ENCODE measurements around the gene SGCG. TPM values are rescaled to one million over a fixed set of nuclear protein-coding genes. Genes with fewer than 3 reads are reported as not detected.
"Not testable (repeated sequence)": the region's sequence is repeated elsewhere in the genome, so short reads cannot be mapped to it uniquely, and the experiment has no call there.

SGCG gene
- total and polyA plus RNA-seq, 2 donors = 1.5 to 19.7 TPM

DNA sequence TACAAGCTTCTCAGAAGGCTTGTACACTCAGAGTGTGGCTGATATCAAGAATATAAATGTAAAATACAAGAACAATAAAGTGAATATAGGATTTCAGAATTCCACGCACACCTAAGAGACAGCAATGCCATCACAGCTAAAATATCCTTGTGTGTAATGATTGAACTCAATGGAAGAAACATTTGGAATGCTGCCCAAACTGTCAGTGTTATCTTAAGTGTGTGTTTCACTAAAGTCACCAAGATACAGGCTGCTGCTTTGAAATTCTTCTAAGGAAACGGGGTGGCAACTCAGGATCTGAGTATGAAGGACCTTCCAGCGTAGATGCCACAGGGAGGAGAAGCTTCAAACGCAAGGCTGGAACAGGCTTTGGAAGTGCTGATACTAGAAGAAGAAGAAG lies 86.8 kb downstream of the SGCG start:
- Histone ChIP-seq H3K36me3 (ENCODE audit: insufficient read depth) (no peaks in the 10 kb centered on the region), H3K4me1 (ENCODE audit: insufficient read depth) (no peaks in the 10 kb centered on the region), H3K27ac (ENCODE audit: low read depth) (no peak overlapping the region), H3K4me3 (ENCODE audit: low read depth, low read length) (no peak overlapping the region)
- WGBS = 65% methylated on average over 4 of the region's 4 CpGs
- DNase-seq (ENCODE audit: extremely low spot score) = no peak

DNA sequence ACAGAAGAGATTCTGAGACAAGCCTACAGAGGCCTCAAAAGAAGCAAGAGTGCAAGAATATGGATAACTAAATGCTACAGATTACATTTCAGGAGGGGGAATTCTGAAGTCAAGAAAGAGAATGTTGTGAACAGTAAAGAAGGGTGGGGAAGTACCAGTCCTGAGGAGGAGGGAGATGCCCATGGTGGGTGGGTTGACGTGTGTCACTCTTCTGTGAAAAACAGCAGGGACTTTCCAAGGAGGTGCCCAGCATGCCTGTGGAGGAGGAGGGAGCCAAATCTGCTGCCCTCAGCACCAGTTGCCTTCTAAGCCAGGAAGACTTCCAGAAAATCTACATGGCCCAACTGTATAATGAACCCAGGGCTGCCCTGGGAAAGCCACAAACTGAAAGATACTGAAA lies 87.7 kb downstream of the SGCG start:
- Histone ChIP-seq H3K4me1 (ENCODE audit: insufficient read depth) (no peaks in the 10 kb centered on the region), H3K4me3 (ENCODE audit: low read depth, low read length) (no peak overlapping the region), H3K27ac (ENCODE audit: low read depth) (no peak overlapping the region), H3K36me3 (ENCODE audit: insufficient read depth) (no peaks in the 10 kb centered on the region)
- 87% methylated on average over 1 of the region's 1 CpG for WGBS
- DNase-seq (ENCODE audit: extremely low spot score) = no peak

DNA sequence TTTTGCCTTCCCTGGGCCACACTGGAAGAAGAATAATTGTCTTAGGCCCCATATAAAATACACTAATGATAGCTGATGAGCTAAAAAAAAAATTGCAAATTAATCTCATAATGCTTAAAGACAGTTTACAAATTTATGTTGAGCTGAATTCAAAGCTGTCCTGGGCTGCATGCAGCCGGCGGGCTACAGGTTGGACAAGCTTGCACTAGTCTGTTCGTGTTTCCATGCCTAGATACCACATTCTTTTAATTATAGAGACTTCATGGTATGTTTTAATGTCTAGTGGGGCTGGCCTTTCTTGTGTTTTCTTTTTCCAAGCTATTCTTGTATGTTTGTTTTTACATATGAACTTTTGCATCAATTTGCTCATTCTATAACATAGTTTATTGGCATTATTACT lies 90.6 kb downstream of the SGCG start:
- Histone ChIP-seq H3K36me3 (ENCODE audit: insufficient read depth) (no peaks in the 10 kb centered on the region), H3K27ac (ENCODE audit: low read depth) (no peak overlapping the region), H3K4me3 (ENCODE audit: low read depth, low read length) (no peak overlapping the region), H3K4me1 (ENCODE audit: insufficient read depth) (no peaks in the 10 kb centered on the region)
- WGBS = 87% methylated on average over 3 of the region's 3 CpGs
- no peak for DNase-seq (ENCODE audit: extremely low spot score)

DNA sequence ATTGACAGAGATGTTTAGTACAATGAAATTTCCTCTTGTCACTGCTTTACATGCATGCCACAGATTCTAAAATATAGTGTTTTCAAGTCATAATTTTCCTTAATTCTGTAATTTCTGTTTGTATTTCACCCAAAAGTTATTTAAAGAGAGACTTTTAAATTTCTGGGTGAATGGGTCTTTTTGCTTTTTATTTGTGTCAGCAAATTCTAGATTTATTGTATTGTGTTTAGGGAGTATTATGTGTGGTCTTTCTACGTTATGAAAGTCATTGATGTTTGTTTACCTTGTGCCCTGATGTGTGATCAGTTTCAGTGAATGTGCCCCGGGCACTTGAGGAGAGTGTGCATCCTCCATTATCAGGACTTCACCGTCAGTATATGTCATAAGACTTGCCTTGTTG lies 92.7 kb downstream of the SGCG start:
- no peak overlapping the region for H3K4me3 ChIP-seq (ENCODE audit: low read depth, low read length)
- no peak overlapping the region for H3K27ac ChIP-seq (ENCODE audit: low read depth)
- H3K4me1 ChIP-seq (ENCODE audit: insufficient read depth) = no peaks in the 10 kb centered on the region
- no peak for DNase-seq (ENCODE audit: extremely low spot score)
- whole genome bisulfite sequencing = 72% methylated on average over 3 of the region's 3 CpGs
- H3K36me3 ChIP-seq (ENCODE audit: insufficient read depth) = no peaks in the 10 kb centered on the region

DNA sequence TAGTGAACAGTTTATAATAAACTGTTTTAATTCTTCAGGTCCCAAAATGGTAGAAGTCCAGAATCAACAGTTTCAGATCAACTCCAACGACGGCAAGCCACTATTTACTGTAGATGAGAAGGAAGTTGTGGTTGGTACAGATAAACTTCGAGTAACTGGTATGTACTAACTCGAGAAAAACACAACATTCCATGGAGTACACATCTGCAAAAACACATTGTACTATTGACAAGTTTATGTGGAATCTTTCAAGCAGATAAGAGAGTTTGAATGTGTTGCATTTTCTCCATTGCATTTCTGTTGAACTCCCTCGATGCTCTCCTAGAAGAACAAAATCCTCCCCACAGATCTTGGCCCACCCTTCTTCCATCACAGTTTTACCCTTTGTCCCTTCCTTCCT lies 98.5 kb downstream of the SGCG start:
- Histone ChIP-seq H3K27ac (ENCODE audit: low read depth) (no peak overlapping the region), H3K4me1 (ENCODE audit: insufficient read depth) (no peaks in the 10 kb centered on the region), H3K4me3 (ENCODE audit: low read depth, low read length) (no peak overlapping the region), H3K36me3 (ENCODE audit: insufficient read depth) (no peaks in the 10 kb centered on the region)
- whole genome bisulfite sequencing = 43% methylated on average over 5 of the region's 5 CpGs
- no peak for DNase-seq (ENCODE audit: extremely low spot score)

DNA sequence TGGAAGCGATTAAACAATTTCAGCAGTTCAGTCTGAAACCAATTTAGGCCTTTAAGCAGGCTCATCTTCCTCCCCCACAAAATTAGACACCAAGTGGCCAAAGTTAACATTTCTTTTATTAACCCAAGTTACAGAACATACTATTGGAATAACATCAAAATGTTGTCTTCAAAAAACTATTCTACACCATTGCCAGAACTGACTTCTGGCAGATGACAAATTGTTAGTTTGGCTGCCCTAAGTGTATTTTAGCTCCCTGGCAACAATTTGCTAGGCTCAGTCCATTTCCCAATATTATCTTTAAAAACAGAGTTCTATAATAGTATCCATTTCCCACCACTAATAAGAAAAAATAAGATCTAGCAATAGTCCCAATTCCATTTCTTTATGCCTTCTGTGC lies 107.8 kb downstream of the SGCG start:
- Histone ChIP-seq H3K4me3 (ENCODE audit: low read depth, low read length) (no peak overlapping the region), H3K4me1 (ENCODE audit: insufficient read depth) (no peaks in the 10 kb centered on the region), H3K27ac (ENCODE audit: low read depth) (no peak overlapping the region), H3K36me3 (ENCODE audit: insufficient read depth) (no peaks in the 10 kb centered on the region)
- 82% methylated on average over 1 of the region's 1 CpG for WGBS
- DNase-seq (ENCODE audit: extremely low spot score) = no peak

DNA sequence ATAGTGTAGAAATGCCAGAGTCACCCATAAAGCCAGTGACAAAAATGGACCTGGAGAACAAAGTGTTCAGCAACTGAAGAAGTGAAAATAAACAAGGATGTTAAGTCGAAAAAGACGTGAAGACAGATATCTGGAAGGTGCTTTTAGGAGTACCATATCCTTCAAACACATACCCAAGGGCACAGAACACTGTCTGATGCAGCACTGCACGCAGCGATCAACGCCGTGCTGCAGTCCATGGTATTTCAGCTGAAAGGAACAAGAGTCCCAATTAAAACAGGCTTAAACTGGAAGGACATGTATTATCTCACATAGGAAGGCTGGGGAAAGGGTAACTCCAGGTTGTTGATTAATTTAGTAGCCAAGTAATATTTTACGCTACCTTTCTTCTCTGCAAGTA lies 108.2 kb downstream of the SGCG start:
- Histone ChIP-seq H3K36me3 (ENCODE audit: insufficient read depth) (no peaks in the 10 kb centered on the region), H3K27ac (ENCODE audit: low read depth) (no peak overlapping the region), H3K4me3 (ENCODE audit: low read depth, low read length) (no peak overlapping the region), H3K4me1 (ENCODE audit: insufficient read depth) (no peaks in the 10 kb centered on the region)
- no peak for DNase-seq (ENCODE audit: extremely low spot score)
- WGBS = 58% methylated on average over 7 of the region's 7 CpGs

DNA sequence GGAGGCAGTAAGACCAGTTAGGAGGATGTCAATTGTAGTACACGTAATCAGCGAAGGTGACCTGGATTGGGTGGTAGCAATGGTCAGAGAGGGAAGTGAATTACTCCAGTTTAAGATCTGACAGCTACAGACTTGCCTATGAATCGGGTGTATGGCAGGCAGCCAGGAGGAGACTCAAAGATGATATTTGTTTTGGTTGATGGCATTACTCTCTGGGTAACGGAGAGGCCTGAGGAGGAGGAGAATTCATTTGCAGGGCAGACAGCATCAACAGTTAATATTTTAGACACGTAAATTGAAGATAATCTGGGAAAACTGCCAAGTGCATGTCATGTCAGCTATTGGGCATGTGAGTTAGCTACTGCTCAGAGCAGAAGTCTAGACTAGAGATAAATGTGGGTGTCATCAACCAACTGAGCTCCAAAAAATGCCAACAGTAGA lies 109.2 kb downstream of the SGCG start:
- DNase-seq (ENCODE audit: extremely low spot score) = no peak
- Histone ChIP-seq H3K36me3 (ENCODE audit: insufficient read depth) (no peaks in the 10 kb centered on the region), H3K4me1 (ENCODE audit: insufficient read depth) (no peaks in the 10 kb centered on the region), H3K4me3 (ENCODE audit: low read depth, low read length) (no peak overlapping the region), H3K27ac (ENCODE audit: low read depth) (no peak overlapping the region)
- 41% methylated on average over 5 of the region's 5 CpGs for WGBS

DNA sequence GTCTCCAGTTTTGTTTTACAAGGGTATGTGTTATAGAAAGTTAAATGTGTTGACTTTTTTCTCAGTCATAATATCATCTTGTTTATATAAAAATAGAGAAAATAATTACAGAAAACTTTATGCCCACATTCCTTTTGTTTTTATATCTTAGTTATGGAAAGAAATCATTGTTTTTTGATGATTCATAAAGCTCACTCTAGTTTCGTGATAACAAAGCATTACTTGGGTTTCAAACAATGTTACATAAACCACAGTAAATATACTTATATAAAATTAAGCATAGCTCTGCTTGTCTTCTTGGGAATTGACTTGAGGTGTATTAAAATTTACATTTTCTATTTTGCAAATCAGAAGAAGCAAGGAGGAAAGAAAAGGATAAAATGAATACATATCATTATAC lies 111.8 kb downstream of the SGCG start:
- WGBS = 79% methylated on average over 1 of the region's 1 CpG
- Histone ChIP-seq H3K27ac (ENCODE audit: low read depth) (no peak overlapping the region), H3K36me3 (ENCODE audit: insufficient read depth) (no peaks in the 10 kb centered on the region), H3K4me1 (ENCODE audit: insufficient read depth) (no peaks in the 10 kb centered on the region), H3K4me3 (ENCODE audit: low read depth, low read length) (no peak overlapping the region)
- no peak for DNase-seq (ENCODE audit: extremely low spot score)

DNA sequence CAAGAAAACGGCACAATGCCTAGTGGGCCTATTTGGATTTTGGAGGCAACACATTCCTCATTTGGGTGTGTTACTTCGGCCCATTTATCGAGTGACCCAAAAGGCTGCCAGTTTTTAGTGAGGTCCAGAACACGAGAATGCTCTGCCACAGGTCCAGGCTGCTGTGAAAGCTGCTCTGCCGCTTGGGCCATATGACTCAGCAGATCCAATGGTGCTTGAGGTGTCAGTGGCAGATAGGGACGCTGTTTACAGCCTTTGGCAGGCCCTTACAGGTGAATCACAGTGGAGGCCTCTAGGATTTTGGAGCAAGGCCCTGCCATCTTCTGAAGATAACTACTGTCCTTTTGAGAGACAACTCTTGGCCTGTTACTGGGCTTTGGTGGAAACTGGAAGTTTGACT lies 134.1 kb downstream of the SGCG start:
- not testable (repeated sequence) for H3K27ac ChIP-seq (ENCODE audit: low read depth); H3K4me1 ChIP-seq (ENCODE audit: insufficient read depth); H3K4me3 ChIP-seq (ENCODE audit: low read depth, low read length); H3K36me3 ChIP-seq (ENCODE audit: insufficient read depth); DNase-seq (ENCODE audit: extremely low spot score)
- 94% methylated on average over 6 of the region's 6 CpGs for whole genome bisulfite sequencing

DNA sequence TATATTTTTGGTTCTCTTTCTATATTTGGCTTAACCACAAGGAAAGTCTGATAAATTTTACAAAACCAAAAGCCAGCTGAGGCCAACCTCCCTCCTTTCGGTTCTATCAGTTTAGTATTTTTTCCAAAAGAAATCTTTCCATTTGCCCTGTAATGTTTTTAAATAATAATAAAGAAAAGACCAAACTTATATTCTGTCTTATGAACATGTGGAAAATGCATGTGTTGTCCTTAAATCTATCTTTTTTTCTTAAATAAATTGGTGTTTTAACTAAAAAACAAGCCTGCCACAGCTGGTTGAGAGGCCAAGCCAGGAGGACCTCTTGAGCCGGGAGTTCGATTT lies 139.1 kb downstream of the SGCG start:
- WGBS = 76% methylated on average over 3 of the region's 3 CpGs
- Histone ChIP-seq H3K27ac (ENCODE audit: low read depth) (no peak overlapping the region), H3K4me1 (ENCODE audit: insufficient read depth) (no peaks in the 10 kb centered on the region)

DNA sequence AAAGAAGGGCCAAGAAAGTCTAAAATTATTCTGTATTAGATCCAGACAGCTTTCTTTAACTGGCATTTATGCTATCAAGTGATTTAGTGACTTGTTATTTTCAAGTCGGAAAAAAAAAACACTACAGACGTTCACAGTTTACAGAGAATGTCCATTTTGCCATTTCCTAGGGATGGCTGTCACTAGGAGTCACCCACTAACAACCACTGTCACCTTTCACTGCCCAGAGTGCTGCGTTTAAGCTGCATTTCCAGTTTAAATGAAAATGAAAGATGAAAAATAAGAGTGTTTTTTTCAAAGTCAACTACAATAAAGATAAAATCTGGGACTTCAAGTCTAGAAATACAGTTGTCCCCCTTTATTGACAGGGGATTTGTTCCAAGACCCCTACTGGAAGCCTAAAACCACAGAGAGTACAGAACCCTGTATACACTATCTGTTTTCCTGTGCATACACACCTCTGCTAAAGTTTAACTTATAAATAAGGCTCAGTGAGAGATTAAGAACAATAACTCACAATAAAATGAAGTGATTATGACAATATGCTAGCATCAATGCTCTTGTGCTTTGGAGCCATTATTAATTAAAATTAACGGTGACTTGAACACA lies 140.3 kb downstream of the SGCG start:
- H3K4me1 ChIP-seq (ENCODE audit: insufficient read depth) = no peaks in the 10 kb centered on the region
- DNase-seq (ENCODE audit: extremely low spot score) = no peak
- no peak overlapping the region for H3K27ac ChIP-seq (ENCODE audit: low read depth)
- no peaks in the 10 kb centered on the region for H3K36me3 ChIP-seq (ENCODE audit: insufficient read depth)
- H3K4me3 ChIP-seq (ENCODE audit: low read depth, low read length) = no peak overlapping the region
- 30% methylated on average over 4 of the region's 4 CpGs for WGBS

More for the DNA sequence above, 139.1 kb downstream of the SGCG start:
- H3K36me3 ChIP-seq (ENCODE audit: insufficient read depth) = no peaks in the 10 kb centered on the region
- DNase-seq (ENCODE audit: extremely low spot score) = no peak
- no peak overlapping the region for H3K4me3 ChIP-seq (ENCODE audit: low read depth, low read length)

DNA sequence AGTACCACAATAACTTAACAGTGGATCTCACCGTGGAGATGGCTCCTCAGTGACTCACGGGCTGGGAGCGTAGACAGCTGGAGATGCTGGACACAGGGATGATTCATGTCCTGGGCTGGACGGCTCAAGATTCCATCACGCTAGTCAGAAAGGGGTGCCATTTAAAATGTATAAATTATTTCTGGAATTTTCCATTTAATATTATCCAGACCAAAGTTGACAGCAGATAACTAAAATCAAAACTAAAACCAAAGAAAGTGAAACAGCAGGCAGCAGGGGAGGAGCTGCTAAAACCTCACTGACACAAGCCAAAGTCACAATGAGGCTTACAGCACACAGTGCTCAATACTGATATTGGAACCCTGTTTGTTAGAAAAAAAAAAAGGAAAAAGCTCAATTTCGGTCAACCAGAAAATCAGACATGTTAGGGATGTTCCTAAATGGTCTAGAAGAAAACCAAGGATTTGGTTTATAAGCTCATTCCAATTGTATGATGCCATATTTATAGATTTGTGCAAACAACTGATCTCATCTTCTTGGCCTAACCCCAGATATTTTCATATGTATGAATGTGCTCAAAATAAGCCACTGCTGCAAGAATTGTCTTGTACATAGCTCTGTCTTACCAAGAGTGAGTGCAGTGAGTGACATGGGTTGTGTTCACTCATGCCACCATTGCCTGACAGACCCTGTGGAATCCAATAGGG lies 140.9 kb downstream of the SGCG start:
- no peak overlapping the region for H3K27ac ChIP-seq (ENCODE audit: low read depth)
- 13% methylated on average over 6 of the region's 6 CpGs for WGBS
- H3K4me3 ChIP-seq (ENCODE audit: low read depth, low read length) = no peak overlapping the region
- no peak for DNase-seq (ENCODE audit: extremely low spot score)
- no peaks in the 10 kb centered on the region for H3K4me1 ChIP-seq (ENCODE audit: insufficient read depth)
- no peaks in the 10 kb centered on the region for H3K36me3 ChIP-seq (ENCODE audit: insufficient read depth)

DNA sequence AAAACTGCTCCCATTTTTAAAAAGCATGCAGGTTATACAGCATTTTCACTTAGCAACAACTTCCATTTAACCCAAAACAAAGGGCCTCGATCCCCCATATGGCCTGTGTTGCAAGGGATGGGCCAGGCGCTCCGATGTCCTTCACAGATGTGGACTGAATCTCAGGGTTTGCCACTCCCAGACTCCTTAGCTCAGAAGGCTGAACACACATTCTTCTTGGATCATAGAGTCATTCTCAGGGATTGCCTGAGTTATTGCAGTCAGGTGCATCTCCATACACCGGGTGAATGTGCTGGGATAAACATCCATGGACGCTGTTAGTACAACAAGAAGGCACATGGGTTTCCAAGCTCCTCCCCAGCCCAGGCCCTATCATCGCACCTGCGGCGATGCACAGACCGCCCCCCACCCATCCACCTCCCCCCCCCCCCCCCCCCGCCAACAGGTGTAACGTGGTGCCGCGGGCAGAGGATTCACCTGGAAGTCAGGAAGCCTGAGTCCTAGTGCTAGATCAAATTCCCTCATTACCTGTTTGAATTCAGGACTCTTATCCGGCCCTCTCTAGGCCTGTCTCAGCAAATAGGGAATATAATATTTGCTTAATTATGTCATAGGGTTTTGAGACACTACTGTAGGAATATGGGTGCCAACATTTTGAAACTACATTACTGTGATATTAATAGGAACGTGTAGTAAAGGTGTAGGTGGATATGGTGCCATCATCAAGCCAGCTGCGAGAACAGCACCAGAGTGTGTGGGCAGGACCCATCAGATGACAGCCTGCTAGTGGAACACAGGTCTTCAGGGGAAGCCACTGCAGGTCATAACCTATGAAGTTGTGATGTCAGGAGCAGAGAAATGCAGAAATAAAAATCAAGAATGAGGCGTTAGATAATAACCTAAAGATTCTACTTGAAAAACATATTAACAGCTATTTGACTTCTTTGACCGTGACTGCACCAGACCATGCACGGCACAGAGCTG lies 141.9 kb downstream of the SGCG start:
- WGBS = 90% methylated on average over 19 of the region's 19 CpGs
- no peak for DNase-seq (ENCODE audit: extremely low spot score)
- Histone ChIP-seq H3K4me1 (ENCODE audit: insufficient read depth) (no peaks in the 10 kb centered on the region), H3K27ac (ENCODE audit: low read depth) (no peak overlapping the region), H3K36me3 (ENCODE audit: insufficient read depth) (no peaks in the 10 kb centered on the region), H3K4me3 (ENCODE audit: low read depth, low read length) (no peak overlapping the region)
